Transverse colon (tissue), 4 donors: Measurements from ENCODE around the gene PPFIA1. TPM values are rescaled to one million over a fixed set of nuclear protein-coding genes. Genes with fewer than 3 reads are reported as not detected.

Experiments
- DNase-seq: peaks from one replicate; pipeline ENCODE4 v3.0.0-alpha.2; 2019
- H3K27ac ChIP-seq, 4 donors: fragments of 200-600 bp; sonication (generic); 2 replicates each; pipeline ENCODE4 v1.5.1; 2016 to 2018; ENCODE audit warnings: inconsistent platforms in 4 of 4
- H3K27me3 ChIP-seq: fragments of 200-600 bp; sonication (generic); 2 replicates; pipeline ENCODE4 v1.5.1; 2017; ENCODE audit warnings: inconsistent platforms
- H3K36me3 ChIP-seq, 4 donors: fragments of 200-600 bp; sonication (generic); 2 replicates each; pipeline ENCODE4 v1.5.1; 2017 to 2019; ENCODE audit warnings: inconsistent platforms in 4 of 4
- H3K4me1 ChIP-seq, 4 donors: fragments of 200-600 bp; sonication (generic); 2 replicates each; pipeline ENCODE4 v1.5.1; 2017 to 2020; ENCODE audit warnings: inconsistent platforms in 4 of 4
- H3K4me3 ChIP-seq, 4 donors: fragments of 200-600 bp; sonication (generic); 1 replicate in 1 of 4; 2 replicates in 3 of 4; pipeline versions ENCODE4 v1.5.1 to v1.6.1; 2017 to 2019; ENCODE audit warnings: inconsistent platforms in 4 of 4
- H3K9me3 ChIP-seq, 2 donors: fragments of 200-600 bp; sonication (generic); 2 replicates each; pipeline ENCODE4 v1.5.1; 2017 to 2019; ENCODE audit warnings: inconsistent platforms in 2 of 2
- CTCF ChIP-seq, 5 experiments: fragments of 200-600 bp in 3 of 5; fragments of 450-650 bp in 2 of 5; sonication (generic) in 3 of 5; IDR thresholded peaks; 1 replicate in 2 of 5; 2 replicates in 3 of 5; pipeline ENCODE4 v1.5.1; 2016 to 2017; ENCODE audit warnings: antibody characterized with exemption in 5 of 5, inconsistent platforms in 3 of 5, mild to moderate bottlenecking in 2 of 5, moderate library complexity in 1 of 5
- EP300 ChIP-seq: sonication (generic); formaldehyde crosslinking; IDR thresholded peaks from one replicate; pipeline ENCODE4 v1.6.1; 2017; ENCODE audit warnings: antibody characterized with exemption, low read depth
- POLR2A ChIP-seq: fragments of 450-650 bp; IDR thresholded peaks from one replicate; pipeline ENCODE4 v1.6.1; 2016; ENCODE audit warnings: antibody characterized with exemption, mild to moderate bottlenecking, moderate library complexity
- POLR2AphosphoS5 ChIP-seq, 3 donors: sonication (generic); formaldehyde crosslinking; IDR thresholded peaks; one replicate each; pipeline ENCODE4 v1.6.1; 2016; ENCODE audit warnings: antibody characterized with exemption in 3 of 3
- WGBS, 2 donors: methylation state at CpG; one replicate each; pipeline ENCODE4 v1.1.5; 2018; ENCODE audit warnings: low coverage in 1 of 2; 5-methylcytosine and 5-hydroxymethylcytosine counted together
- in situ Hi-C, 4 donors: fragments of 200-750 bp; cut with MboI; loops; one replicate each; pipeline versions ENCODE4 v1.15.0 to v1.15.1; 2017; ENCODE audit warnings: low sequenced_read_pairs in 3 of 4, low pct_ligation_motif_present in 1 of 4, low pct_unique_long_range_greater_than_20kb in 1 of 4
- intact Hi-C: fragments of 100-400 bp; cut with DNase I; formaldehyde crosslinking; loops from one replicate; pipeline ENCODE4 v1.15.1; 2023; ENCODE audit warnings: low total_unique reads
- total RNA-seq, 4 donors: library from RNA; depleted of rRNA; stranded (reverse); fragments of >200 nt; gene quantifications; one replicate each; pipeline ENCODE4 v1.1.0, GENCODE V29; 2016

Gene PPFIA1
- total RNA-seq, 4 donors from 2014 or later, result 42.6 to 143 (median 72.8) TPM

GRCh38 chr11:70325824-70326223 is 55.3 kb downstream of the PPFIA1 start:
- in situ Hi-C loops, result no loop called here

GRCh38 chr11:70326365-70326811 is 55.9 kb downstream of the PPFIA1 start:
- in situ Hi-C loops, result no loop called here
- intact Hi-C loops, result no loop called here
- Histone ChIP-seq H3K4me3 (no peak overlapping the region), H3K4me1 (peaks cover 0 to 21% (median 0%) of the 10 kb centered on the region in 4 donors), H3K27me3 (no peaks in the 10 kb centered on the region), H3K36me3 (peaks cover 0 to 38% (median 8%) of the 10 kb centered on the region in 4 donors), H3K9me3 (no peaks in the 10 kb centered on the region), H3K27ac (peak overlapping the region; percentile 12 to 70 (median 63))
- WGBS, 2 donors, result 39 to 56% methylated on average over 6 of the region's 6 CpGs
- no peak for TF ChIP-seq POLR2A
- no peak for TF ChIP-seq EP300
- no peak for TF ChIP-seq CTCF (IDR thresholded peaks at IDR 0.05)
- no peak for TF ChIP-seq POLR2AphosphoS5 (IDR thresholded peaks at IDR 0.05)
- peak; percentile 27 for DNase-seq

More at GRCh38 chr11:70325824-70326223, 55.3 kb downstream of the PPFIA1 start:
- peak overlapping the region; percentile 12 to 70 (median 63) for H3K27ac ChIP-seq
- no peak for DNase-seq
- H3K27me3 ChIP-seq, result no peaks in the 10 kb centered on the region
- 78 to 82% methylated on average over 3 of the region's 3 CpGs for WGBS, 2 donors
- peaks cover 0 to 36% (median 8%) of the 10 kb centered on the region in 4 donors for H3K36me3 ChIP-seq
- intact Hi-C loops, result no loop called here
- TF ChIP-seq EP300, result no peak
- no peak for TF ChIP-seq CTCF (IDR thresholded peaks at IDR 0.05)
- no peak for TF ChIP-seq POLR2A
- H3K4me3 ChIP-seq, result no peak overlapping the region
- peaks cover 0 to 21% (median 0%) of the 10 kb centered on the region in 4 donors for H3K4me1 ChIP-seq
- no peaks in the 10 kb centered on the region for H3K9me3 ChIP-seq

- intact Hi-C loops, result no loop called here
- Histone ChIP-seq H3K4me1 (peaks cover 0 to 21% (median 0%) of the 10 kb centered on the region in 4 donors), H3K36me3 (peaks cover 0 to 42% (median 9%) of the 10 kb centered on the region in 4 donors), H3K27ac (peak overlapping the region; percentile 12 to 70 (median 63)), H3K4me3 (no peak overlapping the region), H3K9me3 (no peaks in the 10 kb centered on the region), H3K27me3 (no peaks in the 10 kb centered on the region)
- 72% methylated on average over 2 of the region's 2 CpGs for WGBS, 2 donors
- TF ChIP-seq CTCF (IDR thresholded peaks at IDR 0.05) (no peak), EP300 (no peak), POLR2A (no peak), POLR2AphosphoS5 (IDR thresholded peaks at IDR 0.05) (no peak)
- no peak for DNase-seq
- in situ Hi-C loops, result no loop called here
These were observed 56.3 kb downstream of the PPFIA1 start for GRCh38 chr11:70326833-70327232.

GRCh38 chr11:70327717-70328116 is 57.2 kb downstream of the PPFIA1 start:
- TF ChIP-seq CTCF (IDR thresholded peaks at IDR 0.05), result no peak
- TF ChIP-seq POLR2AphosphoS5 (IDR thresholded peaks at IDR 0.05), result no peak
- 83 to 85% methylated on average over 6 to 10 of the region's 10 CpGs for WGBS, 2 donors
- no peak overlapping the region for H3K4me3 ChIP-seq
- no peaks in the 10 kb centered on the region for H3K27me3 ChIP-seq
- peaks cover 0 to 21% (median 0%) of the 10 kb centered on the region in 4 donors for H3K4me1 ChIP-seq
- no peaks in the 10 kb centered on the region for H3K9me3 ChIP-seq
- H3K36me3 ChIP-seq, result peaks cover 0 to 50% (median 13%) of the 10 kb centered on the region in 4 donors
- DNase-seq, result no peak
- in situ Hi-C loops, result no loop called here
- no peak overlapping the region for H3K27ac ChIP-seq
- intact Hi-C loops, result no loop called here
